ENCODE measurements around the gene MUC5B. TPM values are rescaled to one million over a fixed set of nuclear protein-coding genes. Genes with fewer than 3 reads are reported as not detected.

The MUC5B gene
- total RNA-seq, 1 donor from 2014 or later, result not detected

- H3K27ac Mint-ChIP-seq, result no peak overlapping the region
- Histone ChIP-seq H3K79me2 (ENCODE audit: low read depth) (no peaks in the 10 kb centered on the region), H4K20me1 (ENCODE audit: low read depth) (no peaks in the 10 kb centered on the region), H3K4me1 (no peaks in the 10 kb centered on the region), H3K27me3 (no peaks in the 10 kb centered on the region), H3K4me2 (no peak overlapping the region), H3K4me3 (no peak overlapping the region), H2AFZ (replicated peaks) (no peak overlapping the region), H3K36me3 (no peaks in the 10 kb centered on the region), H3K27ac (no peak overlapping the region), H3K9me3 (ENCODE audit: low read depth) (no peaks in the 10 kb centered on the region), H3F3A (ENCODE audit: low read depth) (no peaks in the 10 kb centered on the region), H3K9ac (no peak overlapping the region)
- DNase-seq (ENCODE audit: low spot score), result no peak
- H3K9me3 Mint-ChIP-seq, result no peaks in the 10 kb centered on the region
- no peaks in the 10 kb centered on the region for H3K27me3 Mint-ChIP-seq (ENCODE audit: insufficient read depth, low read depth)
- no peak for TF ChIP-seq CTCF (IDR thresholded peaks at IDR 0.05)
- no peak for TF ChIP-seq EZH2phosphoT487 (IDR thresholded peaks at IDR 0.05)
- no peak for TF ChIP-seq EZH2 (IDR thresholded peaks at IDR 0.05)
- no peaks in the 10 kb centered on the region for H3K36me3 Mint-ChIP-seq
- no peak overlapping the region for H3K4me3 Mint-ChIP-seq
- no peaks in the 10 kb centered on the region for H3K4me1 Mint-ChIP-seq
Measured at GRCh38 chr11:1197431-1197885, 25.4 kb upstream of the MUC5B start.

GRCh38 chr11:1197886-1198560, 24.8 kb upstream of the MUC5B start:
- no peaks in the 10 kb centered on the region for H3F3A ChIP-seq (ENCODE audit: low read depth)
- H4K20me1 ChIP-seq (ENCODE audit: low read depth), result no peaks in the 10 kb centered on the region
- no peaks in the 10 kb centered on the region for H3K36me3 Mint-ChIP-seq
- H3K27me3 Mint-ChIP-seq (ENCODE audit: insufficient read depth, low read depth), result no peaks in the 10 kb centered on the region
- no peaks in the 10 kb centered on the region for H3K79me2 ChIP-seq (ENCODE audit: low read depth)
- DNase-seq (ENCODE audit: low spot score), result no peak
- no peak for TF ChIP-seq EZH2 (IDR thresholded peaks at IDR 0.05)
- TF ChIP-seq CTCF (IDR thresholded peaks at IDR 0.05), result peak; percentile 36
- H2AFZ ChIP-seq (replicated peaks), result no peak overlapping the region
- no peak overlapping the region for H3K4me2 ChIP-seq
- H3K4me3 Mint-ChIP-seq, result no peak overlapping the region
- no peaks in the 10 kb centered on the region for H3K9me3 Mint-ChIP-seq
- H3K27ac ChIP-seq, result no peak overlapping the region
- H3K4me1 Mint-ChIP-seq, result no peaks in the 10 kb centered on the region
- no peak overlapping the region for H3K4me3 ChIP-seq
- H3K27me3 ChIP-seq, result no peaks in the 10 kb centered on the region
- no peaks in the 10 kb centered on the region for H3K36me3 ChIP-seq
- H3K4me1 ChIP-seq, result no peaks in the 10 kb centered on the region
- H3K27ac Mint-ChIP-seq, result no peak overlapping the region
- H3K9ac ChIP-seq, result no peak overlapping the region
- H3K9me3 ChIP-seq (ENCODE audit: low read depth), result no peaks in the 10 kb centered on the region

- TF ChIP-seq EZH2phosphoT487 (IDR thresholded peaks at IDR 0.05) (no peak), CTCF (IDR thresholded peaks at IDR 0.05) (no peak), EZH2 (IDR thresholded peaks at IDR 0.05) (no peak)
- Histone ChIP-seq H3K4me3 (no peak overlapping the region), H3K27ac (no peak overlapping the region), H3K4me2 (no peak overlapping the region), H3K79me2 (ENCODE audit: low read depth) (no peaks in the 10 kb centered on the region), H3K9ac (no peak overlapping the region), H3K4me1 (no peaks in the 10 kb centered on the region), H3K36me3 (no peaks in the 10 kb centered on the region), H3K9me3 (ENCODE audit: low read depth) (no peaks in the 10 kb centered on the region), H4K20me1 (ENCODE audit: low read depth) (no peaks in the 10 kb centered on the region), H2AFZ (replicated peaks) (no peak overlapping the region), H3K27me3 (no peaks in the 10 kb centered on the region), H3F3A (ENCODE audit: low read depth) (no peaks in the 10 kb centered on the region)
- Mint-ChIP-seq H3K27ac (no peak overlapping the region), H3K4me3 (no peak overlapping the region), H3K4me1 (no peaks in the 10 kb centered on the region), H3K27me3 (ENCODE audit: insufficient read depth, low read depth) (no peaks in the 10 kb centered on the region), H3K9me3 (no peaks in the 10 kb centered on the region), H3K36me3 (no peaks in the 10 kb centered on the region)
- no peak for DNase-seq (ENCODE audit: low spot score)
Measured at GRCh38 chr11:1198561-1199240, 24.2 kb upstream of the MUC5B start.

All from neural progenitor cell (in vitro differentiated cells).